GM19438 (cell line): Measurements from ENCODE around the gene PPARGC1A.

ENCODE experiments used
- ATAC-seq: cut with Tn5 transposase; IDR thresholded peaks from one replicate; pipeline ENCODE4 v1.9.1; 2021; ENCODE audit warnings: low read depth; ENCODE audit not compliant: unreplicated experiment

The PPARGC1A gene

DNA sequence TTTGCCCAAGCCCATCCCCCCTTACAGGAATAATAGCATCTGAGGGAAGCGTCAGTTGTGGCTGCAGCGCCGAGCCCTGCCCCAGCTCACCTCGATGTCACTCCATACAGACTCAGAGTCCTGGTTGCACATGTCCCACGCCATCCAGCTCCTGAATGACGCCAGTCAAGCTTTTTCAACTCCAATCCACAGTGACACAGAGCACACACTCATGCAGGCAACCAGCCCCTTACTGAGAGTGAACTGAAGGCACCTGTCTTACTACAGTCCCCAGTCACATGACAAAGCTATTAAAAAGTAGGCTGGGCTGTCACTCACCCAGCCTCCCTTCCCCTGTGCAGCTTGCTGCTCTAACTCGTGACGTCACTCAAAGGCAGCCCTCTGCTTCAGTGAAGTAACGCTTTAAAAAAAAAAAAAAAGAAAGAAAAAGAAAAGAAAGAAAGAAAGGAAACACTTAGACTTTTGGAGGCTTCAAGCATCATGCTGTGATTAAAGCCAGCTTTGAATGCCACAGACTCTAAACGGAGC lies at the start of gene PPARGC1A:
TSS of gene PPARGC1A (minus strand) at position 234 of the 528 bp plus-strand sequence. CDS start at position 144, 90 bp downstream.
- ATAC-seq: no peak

GRCh38 chr4:23938796-23939195 lies 48.9 kb upstream of the PPARGC1A start:
- ATAC-seq: no peak

GRCh38 chr4:23937173-23937572 lies 47.3 kb upstream of the PPARGC1A start:
- ATAC-seq: no peak

DNA sequence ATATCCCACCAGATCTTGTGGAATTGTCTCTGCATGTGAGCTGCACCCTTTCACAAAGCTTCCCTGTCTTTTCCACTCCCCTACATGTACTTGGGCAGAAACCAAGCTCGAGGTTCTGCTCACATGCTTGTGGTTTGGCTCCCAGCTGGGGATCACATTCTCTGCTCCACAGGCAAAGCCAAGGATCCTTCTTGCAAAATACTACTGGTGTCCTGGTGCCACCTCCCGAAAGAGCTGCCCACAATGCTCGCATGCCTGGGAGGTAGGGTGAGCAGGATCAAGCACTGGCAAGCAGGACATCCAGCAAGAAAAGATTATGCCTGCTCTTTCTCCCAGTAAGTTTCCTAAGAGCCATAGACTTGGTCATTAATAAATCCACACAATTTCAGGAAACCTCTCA lies 45.1 kb upstream of the PPARGC1A start:
- no peak for ATAC-seq

- ATAC-seq: no peak
These were observed 44.4 kb upstream of the PPARGC1A start for GRCh38 chr4:23934223-23934622.

- ATAC-seq: no peak
These were observed 43.1 kb upstream of the PPARGC1A start for GRCh38 chr4:23932901-23933308.

GRCh38 chr4:23932186-23932585 lies 42.3 kb upstream of the PPARGC1A start:
- ATAC-seq: no peak

DNA sequence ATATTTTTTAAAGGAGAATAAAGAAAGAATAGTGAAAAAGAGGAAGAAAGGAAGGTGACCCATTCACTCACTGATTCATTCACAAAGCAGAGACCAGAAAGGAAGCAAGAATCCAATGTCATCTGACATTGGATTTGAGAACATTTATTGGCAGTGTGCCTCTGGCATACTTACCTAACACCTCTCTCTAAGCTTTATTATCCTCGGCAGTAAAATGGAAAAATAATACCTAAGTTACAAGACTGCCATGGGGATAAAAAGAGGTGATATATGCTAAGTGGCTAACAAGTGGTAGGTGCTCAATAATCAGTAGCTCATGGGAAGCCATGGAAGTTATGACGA lies 41.6 kb upstream of the PPARGC1A start:
- no peak for ATAC-seq

DNA sequence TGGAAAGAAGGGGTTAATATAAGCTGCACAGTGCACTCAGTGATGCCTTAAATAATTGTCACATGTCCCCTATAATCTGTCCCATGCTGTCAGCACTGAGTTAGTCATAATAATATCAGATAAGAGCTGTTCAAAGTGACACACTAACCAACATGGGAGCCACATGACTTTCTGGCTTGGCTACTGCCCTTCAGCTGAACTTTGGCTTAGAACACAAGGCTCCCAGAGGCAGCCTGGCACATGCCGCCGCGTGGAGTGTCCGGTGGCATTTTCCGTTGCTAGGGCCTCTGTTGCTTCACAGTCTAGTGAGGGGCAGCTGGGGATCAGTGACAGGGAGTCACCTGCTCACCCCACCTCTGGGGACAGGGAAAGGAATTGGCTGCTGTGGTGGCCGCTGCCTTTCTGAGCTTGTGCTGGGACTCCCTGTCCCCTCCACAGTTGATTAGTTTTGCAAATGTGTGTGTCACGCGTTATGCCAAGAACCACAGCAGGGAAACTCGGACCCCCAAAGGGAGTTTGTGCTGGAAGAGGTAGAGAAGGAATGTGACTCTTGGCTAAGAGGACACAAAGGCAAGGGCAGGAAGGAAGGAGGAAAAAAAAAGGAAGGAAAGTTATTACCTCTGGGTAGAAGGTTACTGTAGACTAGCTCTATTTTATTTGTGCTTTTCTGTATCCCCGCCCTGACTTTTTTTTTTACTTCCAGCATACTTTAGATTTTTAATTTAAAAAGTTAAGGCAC lies 41.1 kb upstream of the PPARGC1A start:
- no peak for ATAC-seq

DNA sequence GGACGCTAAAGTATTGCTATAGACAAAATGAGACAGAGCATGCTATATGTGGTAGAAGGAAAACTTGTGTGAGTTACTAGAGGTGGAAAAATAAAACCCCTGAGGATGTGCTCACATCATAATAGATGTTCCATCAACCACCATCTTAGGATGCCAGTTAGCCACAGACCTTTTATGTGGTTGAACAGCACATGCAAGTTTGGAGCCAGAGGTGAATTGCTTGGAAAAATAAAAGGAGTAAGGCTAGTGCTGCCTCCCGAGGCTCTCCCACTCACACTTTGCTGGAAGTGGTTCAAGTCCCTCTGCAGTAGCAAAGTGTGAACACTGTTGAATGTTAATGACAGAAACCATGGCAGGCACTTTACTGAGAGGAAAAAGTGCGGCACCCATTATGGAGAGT lies 39.4 kb upstream of the PPARGC1A start:
- no peak for ATAC-seq

GRCh38 chr4:23924556-23924955 lies 34.7 kb upstream of the PPARGC1A start:
- no peak for ATAC-seq

- ATAC-seq: no peak
These were observed 34.0 kb upstream of the PPARGC1A start for GRCh38 chr4:23923840-23924239.

- ATAC-seq: no peak
These were observed 33.3 kb upstream of the PPARGC1A start for GRCh38 chr4:23923141-23923540.

DNA sequence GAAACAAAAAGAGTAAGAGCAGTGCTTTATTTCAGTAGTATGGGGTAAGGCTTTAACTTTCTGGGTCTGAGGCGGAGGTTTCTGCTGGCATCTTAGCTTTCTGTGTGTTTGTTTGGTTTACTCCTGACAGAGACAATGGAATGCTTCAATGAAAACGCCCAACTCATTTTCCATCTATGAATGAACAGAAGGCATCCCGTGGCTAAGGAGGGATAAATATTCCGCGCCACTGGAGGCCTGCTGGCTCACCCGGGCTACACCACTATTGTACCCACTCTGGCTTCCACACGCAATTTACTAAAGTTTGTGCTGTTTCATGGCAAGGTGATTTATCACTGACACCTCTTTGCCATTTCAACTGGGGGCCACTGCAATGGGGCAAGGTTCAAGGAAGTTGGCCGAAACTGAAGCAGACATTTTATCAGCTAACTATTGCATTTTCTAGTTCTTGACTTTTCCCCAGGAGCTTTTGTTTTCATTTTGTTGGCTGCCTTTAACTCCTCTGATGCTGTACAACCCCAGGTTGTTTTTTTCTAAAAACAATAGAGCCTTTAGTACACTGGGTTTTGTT lies 32.8 kb upstream of the PPARGC1A start:
- no peak for ATAC-seq

- ATAC-seq: no peak
These were observed 32.2 kb upstream of the PPARGC1A start for GRCh38 chr4:23922013-23922412.

GRCh38 chr4:23921447-23921845 lies 31.6 kb upstream of the PPARGC1A start:
- ATAC-seq: no peak

DNA sequence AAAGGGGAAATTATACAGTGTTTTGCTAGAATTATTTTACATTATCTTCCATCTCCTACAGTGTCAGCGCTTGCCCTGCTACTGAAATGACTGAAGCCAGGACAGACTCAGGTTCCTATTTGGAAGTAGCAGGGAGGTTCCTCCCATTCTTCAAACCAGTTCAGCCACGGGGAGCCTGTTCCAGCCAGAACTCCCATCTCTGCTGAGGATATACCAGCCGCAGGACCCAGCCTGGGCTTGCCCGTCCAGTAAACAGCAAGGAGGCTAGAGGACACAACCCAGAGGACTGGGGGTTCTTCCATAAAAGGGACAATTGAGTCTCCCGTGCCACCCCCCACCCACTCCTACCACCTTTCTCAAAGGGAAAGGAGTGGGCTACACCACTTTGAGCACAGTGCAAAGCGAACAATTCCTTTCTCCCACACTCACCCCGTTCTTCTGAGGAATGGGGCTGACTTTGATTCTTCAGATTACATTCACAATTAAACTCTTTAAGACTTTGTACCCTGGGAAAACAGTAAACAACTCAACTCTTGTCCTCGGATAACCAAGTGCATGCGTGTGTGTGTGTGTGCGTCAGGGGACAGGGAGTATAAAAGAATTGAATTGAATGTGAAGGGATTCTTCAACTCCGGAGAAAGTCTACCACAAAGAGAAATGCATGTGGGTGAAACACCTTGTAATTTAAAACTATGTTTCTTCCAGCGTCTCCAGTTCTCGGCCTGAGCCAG lies 31.0 kb upstream of the PPARGC1A start:
- no peak for ATAC-seq

- no peak for ATAC-seq
These were observed 30.4 kb upstream of the PPARGC1A start for GRCh38 chr4:23920296-23920695.

DNA sequence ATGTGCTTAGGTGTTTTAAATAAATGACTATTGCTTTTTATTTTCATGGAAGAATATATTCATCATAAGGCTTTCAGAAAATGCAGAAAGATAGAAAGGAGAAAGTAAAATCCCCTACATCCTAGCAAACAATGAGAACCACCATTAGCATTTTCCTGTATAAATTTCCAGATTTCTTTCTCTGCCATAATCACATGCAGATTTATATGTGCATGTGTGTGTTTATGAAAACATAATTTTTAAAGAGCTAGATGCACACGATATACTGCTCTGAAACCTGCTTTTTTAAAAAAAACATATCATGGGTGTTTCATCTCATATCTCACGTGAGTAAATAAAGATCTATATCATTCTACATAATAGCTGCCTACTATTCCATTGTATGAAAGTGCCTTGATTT lies 26.4 kb upstream of the PPARGC1A start:
- ATAC-seq: no peak

GRCh38 chr4:23915459-23916132 lies 25.7 kb upstream of the PPARGC1A start:
- ATAC-seq: no peak
